GM12878 (cell line): ENCODE data around the gene WSCD2. TPM values are rescaled to one million over a fixed set of nuclear protein-coding genes. Genes with fewer than 3 reads are reported as not detected.

Source experiments
- ATAC-seq: fragments of 200-7000 bp; cut with Tn5 transposase; 3 replicates; pipeline ENCODE4 v1.9.1; 2020; ENCODE audit warnings: mild to moderate bottlenecking, moderate library complexity
- BruUV-seq: library from RNA; stranded (reverse); fragments of 400-500 nt; replicated peaks from 2 replicates; lab custom pipeline; 2021; lab: Mats Ljungman, UMichigan
- CTCF ChIA-PET: fragments of 300-600 bp; sonication (Branson Sonifier 250); formaldehyde crosslinking; extraction: SDS; loops from one replicate; lab custom pipeline; 2021; ENCODE audit warnings: inconsistent platforms; lab: Yijun Ruan, JAX
- POLR2A ChIA-PET: fragments of 350-600 bp; formaldehyde crosslinking; extraction: SDS; loops from one replicate; lab custom pipeline; 2021; ENCODE audit warnings: inconsistent platforms; lab: Charles Lee
- RAD21 ChIA-PET: fragments of 300-600 bp; sonication (Branson Sonifier 250); formaldehyde crosslinking; loops from one replicate; lab custom pipeline; 2023; ENCODE audit warnings: antibody characterized with exemption; ENCODE audit not compliant: unreplicated experiment; lab: Charles Lee
- SMC1A ChIA-PET: fragments of 300-600 bp; sonication (Branson Sonifier 250); formaldehyde crosslinking; loops from one replicate; lab custom pipeline; 2023; ENCODE audit not compliant: unreplicated experiment, uncharacterized antibody; lab: Charles Lee
- DNase-seq: peaks from one replicate; pipeline ENCODE4 v3.0.0-alpha.2; 2011; ENCODE audit warnings: low read depth, low spot score
- FAIRE-seq: peaks from 3 replicates; lab custom pipeline; 2011; peaks lifted over from hg19 to GRCh38; lab: Jason Lieb, UNC
- H2AFZ ChIP-seq: 2 replicates; pipeline ENCODE4 v1.6.0; 2011; ENCODE audit warnings: low read depth, low read length, control low read depth; ENCODE audit not compliant: control insufficient read depth
- H3K27ac ChIP-seq: 2 replicates; pipeline ENCODE4 v1.5.1; 2011; ENCODE audit warnings: control low read depth; ENCODE audit not compliant: control insufficient read depth, insufficient read depth
- H3K27me3 ChIP-seq, 2 experiments: replicated peaks in 1 of 2; 2 replicates each; pipeline versions ENCODE4 v1.6.0 to v1.6.1; 2011; ENCODE audit warnings: low read length in 1 of 2; ENCODE audit not compliant: control insufficient read depth in 2 of 2, insufficient read depth in 2 of 2
- H3K36me3 ChIP-seq, 2 experiments: 2 replicates each; pipeline ENCODE4 v1.5.1; 2011; ENCODE audit warnings: low read length in 1 of 2; ENCODE audit not compliant: control insufficient read depth in 2 of 2, insufficient read depth in 2 of 2
- H3K4me1 ChIP-seq: 2 replicates; pipeline ENCODE4 v1.6.1; 2011; ENCODE audit warnings: mild to moderate bottlenecking, low read length, moderate library complexity, mixed read lengths; ENCODE audit not compliant: control insufficient read depth, insufficient read depth
- H3K4me2 ChIP-seq: 2 replicates; pipeline ENCODE4 v1.6.0; 2011; ENCODE audit warnings: control low read depth; ENCODE audit not compliant: control insufficient read depth, insufficient read depth
- H3K4me3 ChIP-seq: fragments of 200-600 bp; sonication (generic); 2 replicates; pipeline ENCODE4 v1.5.1; 2016
- H3K79me2 ChIP-seq: 2 replicates; pipeline ENCODE4 v1.6.0; 2011; ENCODE audit warnings: low read length; ENCODE audit not compliant: control insufficient read depth, insufficient read depth
- H3K9ac ChIP-seq: 2 replicates; pipeline ENCODE4 v1.8.0; 2011; ENCODE audit warnings: low read length, control low read depth, mixed read lengths; ENCODE audit not compliant: control insufficient read depth, insufficient read depth
- H3K9me3 ChIP-seq: replicated peaks from 3 replicates; pipeline ENCODE4 v1.5.1; 2011; ENCODE audit warnings: mild to moderate bottlenecking, low read length; ENCODE audit not compliant: control insufficient read depth, insufficient read depth
- H4K20me1 ChIP-seq: 2 replicates; pipeline ENCODE4 v1.6.0; 2011; ENCODE audit not compliant: control insufficient read depth, insufficient read depth
- BCLAF1 ChIP-seq: fragments of 450-650 bp; IDR thresholded peaks from 2 replicates; pipeline ENCODE4 v1.6.1; 2017; ENCODE audit warnings: antibody characterized with exemption, mild to moderate bottlenecking, moderate library complexity
- CBFB ChIP-seq: IDR thresholded peaks from 2 replicates; pipeline ENCODE4 v1.6.1; 2016; ENCODE audit warnings: antibody characterized with exemption, low read depth
- CREM ChIP-seq: IDR thresholded peaks from 2 replicates; pipeline ENCODE4 v1.6.1; 2014; ENCODE audit warnings: antibody characterized with exemption, low read depth
- HDAC6 ChIP-seq: fragments of 200-600 bp; sonication (generic); IDR thresholded peaks from one replicate; pipeline ENCODE4 v1.8.0; 2017; ENCODE audit warnings: antibody characterized with exemption; ENCODE audit not compliant: unreplicated experiment
- JUNB ChIP-seq: IDR thresholded peaks from 2 replicates; pipeline ENCODE4 v1.6.1; 2016; ENCODE audit warnings: antibody characterized with exemption, mild to moderate bottlenecking
- KLF5 ChIP-seq: fragments of 450-650 bp; IDR thresholded peaks from 2 replicates; pipeline ENCODE4 v1.6.1; 2014; ENCODE audit warnings: mild to moderate bottlenecking; ENCODE audit not compliant: partially characterized antibody
- MTA2 ChIP-seq: fragments of 450-650 bp; IDR thresholded peaks from 2 replicates; pipeline ENCODE4 v1.6.1; 2016; ENCODE audit warnings: low read depth, mild to moderate bottlenecking, moderate library complexity
- MTA3 ChIP-seq: IDR thresholded peaks from 2 replicates; pipeline ENCODE4 v1.6.1; 2012; ENCODE audit warnings: low read length, inconsistent platforms, borderline replicate concordance
- SMC3 ChIP-seq: IDR thresholded peaks from 2 replicates; pipeline ENCODE4 v1.6.1; 2011; ENCODE audit warnings: low read length, improper control_type of control experiment, borderline replicate concordance
- WRNIP1 ChIP-seq: IDR thresholded peaks from 2 replicates; pipeline ENCODE4 v1.6.1; 2011; ENCODE audit warnings: low read depth, low read length, improper control_type of control experiment, borderline replicate concordance
- ZSCAN29 ChIP-seq: fragments of 450-650 bp; IDR thresholded peaks from 2 replicates; pipeline ENCODE4 v1.6.1; 2017; ENCODE audit warnings: mild to moderate bottlenecking, moderate library complexity
- WGBS: methylation state at CpG from one replicate; pipeline ENCODE4 v1.1.6; 2016; ENCODE audit warnings: low lambda C conversion rate; ENCODE audit not compliant: insufficient replicate concordance, insufficient coverage; ENCODE audit errors: missing lambda C conversion rate; 5-methylcytosine and 5-hydroxymethylcytosine counted together
- in situ Hi-C: fragments of 300-500 bp; cut with MboI; formaldehyde crosslinking; loops from 9 replicates; pipeline ENCODE4 v1.14.3; 2018; ENCODE audit warnings: mixed read lengths
- intact Hi-C: fragments of 100-400 bp; cut with micrococcal nuclease; formaldehyde crosslinking; loops from one replicate; pipeline ENCODE4 v1.14.2; 2022; ENCODE audit not compliant: unreplicated experiment
- polyA plus RNA-seq, 11 experiments: library from polyadenylated mRNA; depleted of rRNA in 4 of 11; unstranded in 6 of 11; stranded (reverse) in 5 of 11; fragments of >200 nt; fragmentation: Nextera tagmentation in 4 of 11; fragmentation: Illumina TruSeq in 1 of 11; extraction: Ambion mirVana in 4 of 11; extraction: Trizol in 1 of 11; gene quantifications; 1 replicate in 1 of 11; 2 replicates in 10 of 11; pipeline versions ENCODE4 v1.2.1 to v1.2.3, GENCODE V29; 2011 to 2016; ENCODE audit warnings: inconsistent platforms in 2 of 11, missing spikeins in 2 of 11, low read depth in 1 of 11
- total RNA-seq, 4 experiments: library from RNA; depleted of rRNA in 3 of 4; stranded (reverse); fragments of >200 nt in 3 of 4; fragmentation: Illumina TruSeq in 1 of 4; extraction: Trizol in 1 of 4; gene quantifications; 2 replicates each; pipeline versions ENCODE4 v1.2.1 to v1.2.3, GENCODE V29; 2013 to 2021

Gene WSCD2
- total and polyA plus RNA-seq, 10 of the 15 experiments (the other 5 are each of a cell fraction or from before 2014, with no cell fraction given): 0.41 TPM; not detected in 9

- BruUV-seq: no TSS peak
- FAIRE-seq (no peak), ATAC-seq (no peak), DNase-seq (no peak)
- Histone ChIP-seq H3K9me3 (peaks cover 4% of the 10 kb centered on the region; the same call in 1 of the 3 replicates), H3K4me1 (peaks cover 53% of the 10 kb centered on the region), H3K4me3 (no peak overlapping the region), H2AFZ (no peak overlapping the region), H3K9ac (no peak overlapping the region), H3K27me3 (no peaks in the 10 kb centered on the region), H4K20me1 (no peaks in the 10 kb centered on the region; the same call in 1 of the 2 replicates), H3K79me2 (peaks cover 2% of the 10 kb centered on the region), H3K4me2 (peak overlapping the region; percentile 65), H3K27ac (peak overlapping the region; percentile 53), H3K36me3 (peaks cover 0 to 12% of the 10 kb centered on the region in 2 experiments; a peak in 2 of 4 replicates)
- TF ChIP-seq SMC3: no peak
- TF ChIP-seq MTA3: 0 out of 2 replicates have a peak, but pooled peaks have one; percentile 5
- in situ Hi-C loops: no loop called here
- intact Hi-C loops: no loop called here
- POLR2A ChIA-PET: interaction anchor here (1.6 to 3.1 kb wide), 2 partner anchors 10 to 17 kb away, joined by 3 to 16 read pairs; no protein-coding TSS in a partner anchor
- RAD21 ChIA-PET: interaction anchor here (0.7 to 2.7 kb wide), 4 partner anchors 24 to 63 kb away, joined by 3 to 8 read pairs (median 6); no protein-coding TSS in a partner anchor
- SMC1A ChIA-PET: interaction anchor here (0.7 to 3.0 kb wide), 15 partner anchors 10 to 160 kb away, joined by 3 to 19 read pairs (median 5); no protein-coding TSS in a partner anchor
- CTCF ChIA-PET: interaction anchor here (0.6 to 2.2 kb wide), 7 partner anchors 11 to 573 kb away, joined by 3 to 11 read pairs (median 4); no protein-coding TSS in a partner anchor
- 52% methylated on average over 2 of the region's 2 CpGs for WGBS
These were observed 168.3 kb downstream of the WSCD2 start for GRCh38 chr12:108297424-108297823.

DNA sequence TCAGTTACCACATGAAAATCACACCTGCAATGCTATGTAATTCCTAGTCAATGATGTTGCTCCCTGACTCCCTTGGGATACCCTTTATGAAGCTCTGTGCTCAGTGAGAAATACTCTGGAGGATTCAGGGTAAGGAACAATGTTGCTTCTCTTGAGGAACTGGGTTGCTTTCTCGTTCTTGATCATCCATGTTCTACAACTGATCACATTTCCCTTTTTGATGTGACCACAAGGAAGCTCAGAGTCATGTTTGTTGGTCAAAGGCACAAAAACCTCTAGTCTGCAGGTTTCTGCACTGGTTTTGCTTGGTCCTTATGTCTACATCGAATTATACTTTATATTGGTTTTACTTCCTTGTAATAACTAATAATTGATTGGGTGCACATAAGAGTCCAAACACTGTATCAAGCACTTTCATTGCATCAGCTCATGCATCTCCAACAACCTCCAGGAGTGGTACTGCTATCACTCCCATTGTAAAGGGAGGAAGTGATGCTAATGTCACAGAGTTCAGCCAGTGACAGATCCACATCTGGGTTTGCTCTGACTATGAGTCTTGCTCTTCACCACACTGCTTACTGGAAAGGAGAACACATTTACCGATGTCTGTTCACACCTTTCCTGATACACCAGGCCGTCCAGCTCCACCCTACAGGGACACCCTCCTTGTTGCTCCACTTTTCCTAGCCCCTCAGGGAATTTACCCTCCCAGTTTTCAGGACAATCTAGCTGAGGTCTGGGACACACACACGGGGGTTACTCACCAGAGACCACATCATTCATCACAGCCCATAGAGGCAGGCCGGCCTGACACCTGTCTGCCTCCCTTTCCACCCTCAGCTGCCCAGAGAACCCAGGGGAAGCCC lies 169.0 kb downstream of the WSCD2 start:
- in situ Hi-C loops: no loop called here
- intact Hi-C loops: loop anchor here (1.0 kb wide), 1 partner anchor 37 kb away; no protein-coding TSS in a partner anchor
- peaks cover 2% of the 10 kb centered on the region for H3K79me2 ChIP-seq
- 0 out of 2 replicates have a peak overlapping the region, but pooled peaks have one; percentile 11 for H3K4me3 ChIP-seq
- ATAC-seq: peak; percentile 91
- peak; percentile 76 for DNase-seq
- peaks cover 55% of the 10 kb centered on the region for H3K4me1 ChIP-seq
- H3K9ac ChIP-seq: peak overlapping the region; percentile 10; the same call in 1 of the 2 replicates
- H3K27me3 ChIP-seq: no peaks in the 10 kb centered on the region
- 7% methylated on average over 6 of the region's 6 CpGs for WGBS
- peak overlapping the region; percentile 65 for H3K4me2 ChIP-seq
- H4K20me1 ChIP-seq: no peaks in the 10 kb centered on the region; the same call in 1 of the 2 replicates
- RAD21 ChIA-PET: interaction anchor here (0.7 to 2.7 kb wide), 6 partner anchors 18 to 39 kb away, joined by 3 to 8 read pairs (median 4); no protein-coding TSS in a partner anchor
- peak overlapping the region; percentile 71 for H3K27ac ChIP-seq
- POLR2A ChIA-PET: interaction anchor here (0.9 to 3.1 kb wide), 3 partner anchors 9 to 36 kb away, joined by 4 to 16 read pairs (median 4); no protein-coding TSS in a partner anchor
- H3K9me3 ChIP-seq: peaks cover 4% of the 10 kb centered on the region; the same call in 1 of the 3 replicates
- no peak overlapping the region for H2AFZ ChIP-seq
- SMC1A ChIA-PET: interaction anchor here (0.7 to 3.0 kb wide), 15 partner anchors 9 to 159 kb away, joined by 3 to 19 read pairs (median 5); no protein-coding TSS in a partner anchor
- CTCF ChIA-PET: interaction anchor here (0.6 to 2.2 kb wide), 5 partner anchors 10 to 573 kb away, joined by 3 to 11 read pairs (median 4); no protein-coding TSS in a partner anchor
- peak; percentile 52 for FAIRE-seq
- no TSS peak for BruUV-seq
- peaks cover 0 to 7% of the 10 kb centered on the region in 2 experiments; a peak in 2 of 4 replicates for H3K36me3 ChIP-seq
- TF ChIP-seq MTA2 (0 out of 2 replicates have a peak, but pooled peaks have one; percentile 13), KLF5 (no peak), HDAC6 (no peak), WRNIP1 (no peak), BCLAF1 (no peak), JUNB (peak; percentile 56), ZSCAN29 (no peak), CBFB (no peak), CREM (no peak; the same call in 1 of the 2 replicates)
